Hepatocyte (in vitro differentiated cells): Measurements from ENCODE around the gene RTTN. TPM values are rescaled to one million over a fixed set of nuclear protein-coding genes. Genes with fewer than 3 reads are reported as not detected.
"Not testable (repeated sequence)": the region's sequence is repeated elsewhere in the genome, so short reads cannot be mapped to it uniquely, and the experiment has no call there.

Experiments used
- DNase-seq: peaks from one replicate; pipeline ENCODE4 v3.0.0-alpha.2; 2016; ENCODE audit warnings: low spot score
- H2AFZ ChIP-seq: fragments of 200-600 bp; sonication (generic); 2 replicates; pipeline ENCODE4 v1.6.0; 2016; ENCODE audit warnings: antibody characterized with exemption, mild to moderate bottlenecking
- H3K27ac ChIP-seq: fragments of 200-600 bp; sonication (generic); 2 replicates; pipeline ENCODE4 v1.5.1; 2016; ENCODE audit warnings: mild to moderate bottlenecking
- H3K27me3 ChIP-seq: fragments of 200-600 bp; sonication (generic); 2 replicates; pipeline ENCODE4 v1.6.1; 2016
- H3K36me3 ChIP-seq: fragments of 200-600 bp; sonication (generic); replicated peaks from 2 replicates; pipeline ENCODE4 v1.5.1; 2016; ENCODE audit warnings: low read depth; ENCODE audit not compliant: insufficient read depth
- H3K4me1 ChIP-seq: fragments of 200-600 bp; sonication (generic); 2 replicates; pipeline ENCODE4 v1.5.1; 2016; ENCODE audit warnings: mild to moderate bottlenecking, moderate library complexity; ENCODE audit not compliant: insufficient read depth
- H3K4me2 ChIP-seq: fragments of 200-600 bp; sonication (generic); 2 replicates; pipeline ENCODE4 v1.6.0; 2016
- H3K4me3 ChIP-seq: fragments of 200-600 bp; sonication (generic); 2 replicates; pipeline ENCODE4 v1.5.1; 2016; ENCODE audit warnings: mild to moderate bottlenecking
- H3K79me2 ChIP-seq: fragments of 200-600 bp; sonication (generic); 2 replicates; pipeline ENCODE4 v1.6.0; 2017; ENCODE audit warnings: mild to moderate bottlenecking
- H3K9me2 ChIP-seq: fragments of 200-600 bp; sonication (generic); replicated peaks from 2 replicates; pipeline ENCODE4 v1.6.0; 2017; ENCODE audit warnings: mild to moderate bottlenecking; ENCODE audit not compliant: insufficient read depth
- H3K9me3 ChIP-seq: fragments of 200-600 bp; sonication (generic); 2 replicates; pipeline ENCODE4 v1.5.1; 2016; ENCODE audit warnings: low read depth, mild to moderate bottlenecking
- H4K20me1 ChIP-seq: fragments of 200-600 bp; sonication (generic); 2 replicates; pipeline ENCODE4 v1.6.0; 2016; ENCODE audit warnings: mild to moderate bottlenecking; ENCODE audit not compliant: insufficient read depth, poor library complexity, severe bottlenecking
- CTCF ChIP-seq: fragments of 200-600 bp; sonication (generic); IDR thresholded peaks from 2 replicates; pipeline ENCODE4 v1.5.1; 2016; ENCODE audit warnings: antibody characterized with exemption, mild to moderate bottlenecking; ENCODE audit not compliant: poor library complexity
- EZH2 ChIP-seq: fragments of 200-600 bp; sonication (generic); IDR thresholded peaks from 2 replicates; pipeline ENCODE4 v1.6.1; 2016; ENCODE audit warnings: antibody characterized with exemption, mild to moderate bottlenecking, borderline replicate concordance
- EZH2phosphoT487 ChIP-seq: fragments of 200-600 bp; sonication (generic); IDR thresholded peaks from one replicate; pipeline ENCODE4 v1.6.1; 2018; ENCODE audit warnings: antibody characterized with exemption, mild to moderate bottlenecking, low read depth, moderate library complexity; ENCODE audit not compliant: unreplicated experiment, severe bottlenecking
- WGBS: methylation state at CpG from one replicate; pipeline ENCODE4 v1.1.6; 2016; ENCODE audit warnings: low lambda C conversion rate; ENCODE audit errors: missing lambda C conversion rate; 5-methylcytosine and 5-hydroxymethylcytosine counted together
- polyA plus RNA-seq: library from polyadenylated mRNA; unstranded; fragments of >200 nt; fragmentation: Nextera tagmentation; extraction: Ambion mirVana; gene quantifications from 2 replicates; pipeline ENCODE4 v1.2.1, GENCODE V29; 2016
- total RNA-seq: library from RNA; depleted of rRNA; stranded (reverse); fragments of >200 nt; gene quantifications from 2 replicates; pipeline ENCODE4 v1.2.3, GENCODE V29; 2014

Gene RTTN
- total RNA-seq (10.0 and 14.0 TPM in 2 replicates), polyA plus RNA-seq (2.5 and 3.0 TPM in 2 replicates)

- Histone ChIP-seq H3K27me3 (no peaks in the 10 kb centered on the region), H3K4me1 (peaks cover 9% of the 10 kb centered on the region), H2AFZ (peak within 1 kb of the TSS; percentile 90), H3K36me3 (no peaks in the 10 kb centered on the region), H3K9me3 (no peaks in the 10 kb centered on the region), H3K79me2 (peaks cover 9% of the 10 kb centered on the region), H3K4me2 (peak within 1 kb of the TSS; percentile 90), H3K27ac (peak within 1 kb of the TSS; percentile 99), H3K9me2 (no peaks in the 10 kb centered on the region), H4K20me1 (no peaks in the 10 kb centered on the region), H3K4me3 (peak within 1 kb of the TSS; percentile 44)
- 1% methylated on average over 77 of the region's 78 CpGs for WGBS
- DNase-seq = peak; percentile 96
- no peak for TF ChIP-seq EZH2phosphoT487
- no peak for TF ChIP-seq CTCF
- TF ChIP-seq EZH2 = no peak
Observed at GRCh38 chr18:70205421-70206397, at the start of gene RTTN. Gene RTTN (minus strand): TSS chr18:70205687. CDS start chr18:70205658, 29 bp downstream.

- Histone ChIP-seq H3K4me1 (no peaks in the 10 kb centered on the region), H3K27me3 (no peaks in the 10 kb centered on the region), H3K79me2 (no peaks in the 10 kb centered on the region), H3K4me2 (no peak overlapping the region), H2AFZ (no peak overlapping the region), H3K4me3 (no peak overlapping the region), H3K9me2 (no peaks in the 10 kb centered on the region), H3K36me3 (no peaks in the 10 kb centered on the region), H3K27ac (no peak overlapping the region), H4K20me1 (no peaks in the 10 kb centered on the region), H3K9me3 (no peaks in the 10 kb centered on the region)
- DNase-seq = no peak
- WGBS = 96% methylated on average over 12 of the region's 12 CpGs
- TF ChIP-seq CTCF (no peak), EZH2 (no peak), EZH2phosphoT487 (no peak)
Observed at GRCh38 chr18:70250781-70251180, 45.3 kb upstream of the RTTN start.

GRCh38 chr18:70249861-70250260 is 44.4 kb upstream of the RTTN start:
- 92% methylated on average over 18 of the region's 18 CpGs for WGBS
- H3K27me3 ChIP-seq, H4K20me1 ChIP-seq, H3K36me3 ChIP-seq, H2AFZ ChIP-seq, H3K4me2 ChIP-seq, DNase-seq, H3K27ac ChIP-seq, H3K4me1 ChIP-seq, H3K4me3 ChIP-seq, H3K9me3 ChIP-seq, H3K79me2 ChIP-seq, H3K9me2 ChIP-seq: not testable (repeated sequence)

- H3K27ac ChIP-seq = no peak overlapping the region
- no peaks in the 10 kb centered on the region for H3K9me3 ChIP-seq
- no peak overlapping the region for H2AFZ ChIP-seq
- no peaks in the 10 kb centered on the region for H3K9me2 ChIP-seq
- TF ChIP-seq EZH2phosphoT487 (no peak), CTCF (no peak)
- no peaks in the 10 kb centered on the region for H3K79me2 ChIP-seq
- DNase-seq = no peak
- H3K4me3 ChIP-seq = no peak overlapping the region
- WGBS = 79% methylated on average over 5 of the region's 5 CpGs
- H4K20me1 ChIP-seq = no peaks in the 10 kb centered on the region
- no peaks in the 10 kb centered on the region for H3K4me1 ChIP-seq
- H3K27me3 ChIP-seq = no peaks in the 10 kb centered on the region
- no peaks in the 10 kb centered on the region for H3K36me3 ChIP-seq
- H3K4me2 ChIP-seq = no peak overlapping the region
Observed at GRCh38 chr18:70249118-70249517, 43.6 kb upstream of the RTTN start.
